ENCODE data around the gene DSCAML1. TPM values are rescaled to one million over a fixed set of nuclear protein-coding genes. Genes with fewer than 3 reads are reported as not detected.

Gene DSCAML1
- total and polyA plus RNA-seq, 9 of the 15 experiments (the other 6 are each of a cell fraction or from before 2014, with no cell fraction given) = not detected

DNA sequence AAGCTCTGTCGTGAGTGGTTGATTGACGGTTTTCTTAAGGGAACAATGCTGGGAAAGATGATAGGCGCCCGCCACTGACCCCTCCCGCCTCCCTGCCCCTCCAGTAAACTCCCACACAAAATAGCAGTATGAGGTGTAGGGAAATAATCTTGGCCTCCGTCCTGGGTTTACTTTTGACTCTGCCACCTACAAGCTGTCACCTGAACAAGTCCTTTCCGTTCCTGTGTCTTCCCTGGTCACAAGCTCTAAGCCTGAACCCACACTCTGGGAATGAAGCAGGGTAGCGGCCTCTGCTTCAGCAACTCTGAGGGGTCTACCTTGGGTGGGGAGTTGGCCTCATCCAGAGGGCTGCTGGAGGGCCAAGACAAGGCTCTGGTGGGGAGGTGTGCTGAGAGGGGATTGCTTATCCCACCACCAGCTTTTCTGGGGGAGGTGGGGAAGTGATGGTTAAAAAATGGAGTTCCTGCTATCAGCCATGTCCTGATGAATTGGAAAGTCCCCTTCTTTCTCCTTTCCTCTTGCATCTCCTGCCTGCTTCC lies 381.6 kb downstream of the DSCAML1 start:
- Histone ChIP-seq H3K27me3 (ENCODE audit: control insufficient read depth in 2 of 2, insufficient read depth in 2 of 2, low read length in 2 of 2) (peaks cover 23 to 76% of the 10 kb centered on the region in 2 experiments), H3K27ac (ENCODE audit: extremely low read depth, low read depth, low read length) (no peak overlapping the region), H3K4me2 (ENCODE audit: insufficient read depth, low read length) (no peak overlapping the region), H3K9ac (ENCODE audit: insufficient read depth in 1 of 2, low read depth in 2 of 2, low read length in 2 of 2) (no peak overlapping the region), H2AFZ (ENCODE audit: low read depth, low read length) (no peak overlapping the region), H4K20me1 (replicated peaks; ENCODE audit: control insufficient read depth, insufficient read depth, low read length) (no peaks in the 10 kb centered on the region), H3K36me3 (ENCODE audit: control insufficient read depth, insufficient read depth, low read length) (no peaks in the 10 kb centered on the region), H3K4me3 (no peak overlapping the region), H3K79me2 (ENCODE audit: control insufficient read depth, insufficient read depth, low read length) (no peaks in the 10 kb centered on the region), H3K9me1 (ENCODE audit: control insufficient read depth, insufficient read depth, low read length) (no peaks in the 10 kb centered on the region), H3K4me1 (replicated peaks in 1 of 2; ENCODE audit: control insufficient read depth in 2 of 2, insufficient read depth in 2 of 2, low read length in 2 of 2) (0 out of 5 replicates have a peak, but pooled peaks cover 0 to 4% of the 10 kb centered on the region in 2 experiments), H3K9me3 (replicated peaks; ENCODE audit: control insufficient read depth, insufficient read depth, low read depth, low read length) (no peaks in the 10 kb centered on the region)
- no peak for DNase-seq (ENCODE audit: extremely low read depth in 1 of 4, low spot score in 3 of 4)
- no peak for FAIRE-seq
- in situ Hi-C loops (cut with MboI) (no loop called here), intact Hi-C loops (cut with micrococcal nuclease) (no loop called here)
- CTCF ChIA-PET (ENCODE audit: low intra/inter-chr PET ratio) = no interaction called here
- ATAC-seq = no peak
- TF ChIP-seq RBM14 (IDR thresholded peaks at IDR 0.05; ENCODE audit: borderline replicate concordance, insufficient read depth, low read depth, low read length) = no peak
- TF ChIP-seq, protein P1, sequence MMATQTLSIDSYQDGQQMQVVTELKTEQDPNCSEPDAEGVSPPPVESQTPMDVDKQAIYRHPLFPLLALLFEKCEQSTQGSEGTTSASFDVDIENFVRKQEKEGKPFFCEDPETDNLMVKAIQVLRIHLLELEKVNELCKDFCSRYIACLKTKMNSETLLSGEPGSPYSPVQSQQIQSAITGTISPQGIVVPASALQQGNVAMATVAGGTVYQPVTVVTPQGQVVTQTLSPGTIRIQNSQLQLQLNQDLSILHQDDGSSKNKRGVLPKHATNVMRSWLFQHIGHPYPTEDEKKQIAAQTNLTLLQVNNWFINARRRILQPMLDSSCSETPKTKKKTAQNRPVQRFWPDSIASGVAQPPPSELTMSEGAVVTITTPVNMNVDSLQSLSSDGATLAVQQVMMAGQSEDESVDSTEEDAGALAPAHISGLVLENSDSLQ (IDR thresholded peaks at IDR 0.05) = peak; percentile 32; the same call in 1 of the 2 replicates
- no TSS peak for BruUV-seq (replicated peaks)
- POLR2A ChIA-PET = no interaction called here
- 3% methylated on average over 8 of the region's 8 CpGs for WGBS (ENCODE audit: insufficient coverage, low coverage, missing lambda C conversion rate)

DNA sequence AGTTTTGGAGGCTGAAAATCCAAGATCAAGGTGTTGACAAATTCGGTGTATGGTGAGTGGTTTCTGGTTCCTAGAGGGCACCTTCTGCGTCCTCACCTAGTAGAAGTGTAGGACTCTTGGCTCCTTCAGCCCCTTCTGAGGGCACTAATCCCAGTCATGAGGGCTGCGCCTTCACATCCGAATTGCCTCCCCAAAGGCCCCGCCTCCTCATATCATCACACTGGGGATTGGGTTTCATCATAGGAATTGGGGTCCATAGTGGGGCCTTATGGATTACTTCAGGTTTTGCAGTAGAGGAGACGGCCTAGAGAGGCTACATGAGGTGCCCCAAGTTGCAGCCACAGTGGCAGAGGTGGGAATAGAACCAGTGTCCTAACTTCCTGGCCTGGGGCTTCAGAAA lies 382.3 kb downstream of the DSCAML1 start:
- H3K4me1 ChIP-seq (replicated peaks in 1 of 2; ENCODE audit: control insufficient read depth in 2 of 2, insufficient read depth in 2 of 2, low read length in 2 of 2) = peaks cover 0 to 5% of the 10 kb centered on the region in 2 experiments; a peak in 1 of 5 replicates
- no peak overlapping the region for H2AFZ ChIP-seq (ENCODE audit: low read depth, low read length)
- H3K79me2 ChIP-seq (ENCODE audit: control insufficient read depth, insufficient read depth, low read length) = no peaks in the 10 kb centered on the region
- intact Hi-C loops (cut with micrococcal nuclease) = no loop called here
- DNase-seq (ENCODE audit: extremely low read depth in 1 of 4, low spot score in 3 of 4) (no peak), ATAC-seq (no peak), FAIRE-seq (no peak)
- BruUV-seq (replicated peaks) = no TSS peak
- H3K27me3 ChIP-seq (ENCODE audit: control insufficient read depth in 2 of 2, insufficient read depth in 2 of 2, low read length in 2 of 2) = peaks cover 19 to 69% of the 10 kb centered on the region in 2 experiments; a peak in 4 of 5 replicates
- no peak overlapping the region for H3K4me2 ChIP-seq (ENCODE audit: insufficient read depth, low read length)
- no peak overlapping the region for H3K4me3 ChIP-seq
- no peaks in the 10 kb centered on the region for H3K36me3 ChIP-seq (ENCODE audit: control insufficient read depth, insufficient read depth, low read length)
- ChIA-PET CTCF (ENCODE audit: low intra/inter-chr PET ratio) (no interaction called here), POLR2A (interaction anchor here (0.7 kb wide), 1 partner anchor 65 kb away, joined by 3 read pairs; no protein-coding TSS in a partner anchor)
- no peak overlapping the region for H3K9ac ChIP-seq (ENCODE audit: insufficient read depth in 1 of 2, low read depth in 2 of 2, low read length in 2 of 2)
- H3K27ac ChIP-seq (ENCODE audit: extremely low read depth, low read depth, low read length) = no peak overlapping the region
- WGBS (ENCODE audit: insufficient coverage, low coverage, missing lambda C conversion rate) = 6% methylated on average over 6 of the region's 6 CpGs
- no peaks in the 10 kb centered on the region for H3K9me3 ChIP-seq (replicated peaks; ENCODE audit: control insufficient read depth, insufficient read depth, low read depth, low read length)
- H3K9me1 ChIP-seq (ENCODE audit: control insufficient read depth, insufficient read depth, low read length) = no peaks in the 10 kb centered on the region
- in situ Hi-C loops (cut with MboI) = no loop called here
- no peaks in the 10 kb centered on the region for H4K20me1 ChIP-seq (replicated peaks; ENCODE audit: control insufficient read depth, insufficient read depth, low read length)
- TF ChIP-seq SUPT5H (IDR thresholded peaks at IDR 0.05) (no peak), SAFB2 (IDR thresholded peaks at IDR 0.05; ENCODE audit: borderline replicate concordance, low read depth, low read length, severe bottlenecking) (no peak), ZNF586 (CRISPR knock-in tag; conservative IDR thresholded peaks at IDR 0.05) (no peak), RFX1 (IDR thresholded peaks at IDR 0.05) (no peak), PHF20 (IDR thresholded peaks at IDR 0.05; ENCODE audit: partially characterized antibody) (no peak), GABPB2 (CRISPR knock-in tag; conservative IDR thresholded peaks at IDR 0.05) (no peak), NFYB (IDR thresholded peaks at IDR 0.05; ENCODE audit: extremely low read depth, insufficient read length) (no peak)
- TF ChIP-seq, protein P2, sequence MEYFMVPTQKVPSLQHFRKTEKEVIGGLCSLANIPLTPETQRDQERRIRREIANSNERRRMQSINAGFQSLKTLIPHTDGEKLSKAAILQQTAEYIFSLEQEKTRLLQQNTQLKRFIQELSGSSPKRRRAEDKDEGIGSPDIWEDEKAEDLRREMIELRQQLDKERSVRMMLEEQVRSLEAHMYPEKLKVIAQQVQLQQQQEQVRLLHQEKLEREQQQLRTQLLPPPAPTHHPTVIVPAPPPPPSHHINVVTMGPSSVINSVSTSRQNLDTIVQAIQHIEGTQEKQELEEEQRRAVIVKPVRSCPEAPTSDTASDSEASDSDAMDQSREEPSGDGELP (CRISPR knock-in tag; IDR thresholded peaks at IDR 0.05; ENCODE audit: borderline replicate concordance) = no peak
- TF ChIP-seq, protein P3, sequence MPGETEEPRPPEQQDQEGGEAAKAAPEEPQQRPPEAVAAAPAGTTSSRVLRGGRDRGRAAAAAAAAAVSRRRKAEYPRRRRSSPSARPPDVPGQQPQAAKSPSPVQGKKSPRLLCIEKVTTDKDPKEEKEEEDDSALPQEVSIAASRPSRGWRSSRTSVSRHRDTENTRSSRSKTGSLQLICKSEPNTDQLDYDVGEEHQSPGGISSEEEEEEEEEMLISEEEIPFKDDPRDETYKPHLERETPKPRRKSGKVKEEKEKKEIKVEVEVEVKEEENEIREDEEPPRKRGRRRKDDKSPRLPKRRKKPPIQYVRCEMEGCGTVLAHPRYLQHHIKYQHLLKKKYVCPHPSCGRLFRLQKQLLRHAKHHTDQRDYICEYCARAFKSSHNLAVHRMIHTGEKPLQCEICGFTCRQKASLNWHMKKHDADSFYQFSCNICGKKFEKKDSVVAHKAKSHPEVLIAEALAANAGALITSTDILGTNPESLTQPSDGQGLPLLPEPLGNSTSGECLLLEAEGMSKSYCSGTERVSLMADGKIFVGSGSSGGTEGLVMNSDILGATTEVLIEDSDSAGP (CRISPR knock-in tag; IDR thresholded peaks at IDR 0.05) = no peak

Measured in K562 (cell line).